ENCODE results near the gene ORC2. TPM values are rescaled to one million over a fixed set of nuclear protein-coding genes. Genes with fewer than 3 reads are reported as not detected.

The ORC2 gene
- total RNA-seq, 1 experiment from 2014 or later, result 34.0 TPM

GRCh38 chr2:201006704-201007103 lies 43.2 kb upstream of the ORC2 start:
- H3K79me2 ChIP-seq (ENCODE audit: low read depth), result no peaks in the 10 kb centered on the region
- BruUV-seq (replicated peaks), result no TSS peak
- no peaks in the 10 kb centered on the region for H4K20me1 ChIP-seq (ENCODE audit: insufficient read depth)
- ChIA-PET CTCF (interaction anchor here (0.7 kb wide), 1 partner anchor 111 kb away, joined by 6 read pairs; no protein-coding TSS in a partner anchor), POLR2A (ENCODE audit: unreplicated experiment) (interaction anchor here (0.5 kb wide), 1 partner anchor 26 kb away, joined by 5 read pairs; no protein-coding TSS in a partner anchor)
- H3K9me2 ChIP-seq (ENCODE audit: insufficient read depth), result no peaks in the 10 kb centered on the region
- no peak overlapping the region for H3K4me3 ChIP-seq
- H3K27me3 ChIP-seq (ENCODE audit: insufficient read depth, low read depth), result no peaks in the 10 kb centered on the region
- H3K27ac ChIP-seq, result no peak overlapping the region
- H2AFZ ChIP-seq, result no peak overlapping the region
- H3K4me1 ChIP-seq (replicated peaks; ENCODE audit: insufficient read depth), result no peaks in the 10 kb centered on the region
- no peaks in the 10 kb centered on the region for H3K36me3 ChIP-seq (ENCODE audit: low read depth)
- intact Hi-C loops (cut with micrococcal nuclease; ENCODE audit: unreplicated experiment), result no loop called here
- 0 out of 2 replicates have a peak, but pooled peaks cover 3% of the 10 kb centered on the region for H3F3A ChIP-seq (ENCODE audit: insufficient read depth, low read depth)
- DNase-seq, result no peak
- H3K9me3 ChIP-seq (ENCODE audit: insufficient read depth, low read depth), result no peaks in the 10 kb centered on the region
- TF ChIP-seq CTCF (conservative IDR thresholded peaks at IDR 0.05), result no peak
- TF ChIP-seq EZH2 (IDR thresholded peaks at IDR 0.05; ENCODE audit: low read depth), result no peak
- H3K4me2 ChIP-seq, result no peak overlapping the region

- Histone ChIP-seq H4K20me1 (ENCODE audit: insufficient read depth) (no peaks in the 10 kb centered on the region), H3K9me2 (ENCODE audit: insufficient read depth) (no peaks in the 10 kb centered on the region), H3K4me1 (replicated peaks; ENCODE audit: insufficient read depth) (no peaks in the 10 kb centered on the region), H3K36me3 (ENCODE audit: low read depth) (no peaks in the 10 kb centered on the region), H3K4me2 (no peak overlapping the region), H3K79me2 (ENCODE audit: low read depth) (no peaks in the 10 kb centered on the region), H3F3A (ENCODE audit: insufficient read depth, low read depth) (0 out of 2 replicates have a peak, but pooled peaks cover 3% of the 10 kb centered on the region), H3K4me3 (no peak overlapping the region), H2AFZ (no peak overlapping the region), H3K27me3 (ENCODE audit: insufficient read depth, low read depth) (no peaks in the 10 kb centered on the region), H3K27ac (no peak overlapping the region), H3K9me3 (ENCODE audit: insufficient read depth, low read depth) (no peaks in the 10 kb centered on the region)
- CTCF ChIA-PET, result interaction anchor here (0.7 kb wide), 1 partner anchor 47 kb away, joined by 14 read pairs; no protein-coding TSS in a partner anchor
- POLR2A ChIA-PET (ENCODE audit: unreplicated experiment), result no interaction called here
- intact Hi-C loops (cut with micrococcal nuclease; ENCODE audit: unreplicated experiment), result no loop called here
- DNase-seq, result no peak
- no TSS peak for BruUV-seq (replicated peaks)
- no peak for TF ChIP-seq EZH2 (IDR thresholded peaks at IDR 0.05; ENCODE audit: low read depth)
- no peak for TF ChIP-seq CTCF (conservative IDR thresholded peaks at IDR 0.05)
Observed at GRCh38 chr2:201004370-201004769, 40.9 kb upstream of the ORC2 start.

- no peak for DNase-seq
- no peak overlapping the region for H3K27ac ChIP-seq
- no peaks in the 10 kb centered on the region for H3K79me2 ChIP-seq (ENCODE audit: low read depth)
- peaks cover 5% of the 10 kb centered on the region; the same call in 1 of the 2 replicates for H3K36me3 ChIP-seq (ENCODE audit: low read depth)
- H3K4me3 ChIP-seq, result no peak overlapping the region
- no TSS peak for BruUV-seq (replicated peaks)
- H3K4me1 ChIP-seq (replicated peaks; ENCODE audit: insufficient read depth), result no peaks in the 10 kb centered on the region
- intact Hi-C loops (cut with micrococcal nuclease; ENCODE audit: unreplicated experiment), result no loop called here
- TF ChIP-seq CTCF (conservative IDR thresholded peaks at IDR 0.05), result no peak
- no peak for TF ChIP-seq EZH2 (IDR thresholded peaks at IDR 0.05; ENCODE audit: low read depth)
- H3K4me2 ChIP-seq, result no peak overlapping the region
- no peaks in the 10 kb centered on the region for H3K9me3 ChIP-seq (ENCODE audit: insufficient read depth, low read depth)
- H3K9me2 ChIP-seq (ENCODE audit: insufficient read depth), result no peaks in the 10 kb centered on the region
- H3F3A ChIP-seq (ENCODE audit: insufficient read depth, low read depth), result no peaks in the 10 kb centered on the region
- CTCF ChIA-PET, result interaction anchor here (0.6 kb wide), 1 partner anchor 76 kb away, joined by 5 read pairs; no protein-coding TSS in a partner anchor
- H2AFZ ChIP-seq, result no peak overlapping the region
- POLR2A ChIA-PET (ENCODE audit: unreplicated experiment), result no interaction called here
- no peaks in the 10 kb centered on the region for H4K20me1 ChIP-seq (ENCODE audit: insufficient read depth)
- H3K27me3 ChIP-seq (ENCODE audit: insufficient read depth, low read depth), result no peaks in the 10 kb centered on the region
Observed at GRCh38 chr2:200993097-200993496, 29.6 kb upstream of the ORC2 start.
